Mononuclear cell (primary cell): Measurements from ENCODE around the gene TBC1D30. TPM values are rescaled to one million over a fixed set of nuclear protein-coding genes. Genes with fewer than 3 reads are reported as not detected.

Source experiments
- H3K27me3 ChIP-seq: 2 replicates; pipeline ENCODE4 v1.6.0; 2011; ENCODE audit warnings: low read length, control low read depth; ENCODE audit not compliant: insufficient read depth
- H3K4me1 ChIP-seq: 2 replicates; pipeline ENCODE4 v1.5.1; 2011; ENCODE audit warnings: mild to moderate bottlenecking, low read length, control low read depth; ENCODE audit not compliant: insufficient read depth
- H3K4me3 ChIP-seq: 2 replicates; pipeline ENCODE4 v1.5.1; 2011; ENCODE audit warnings: mild to moderate bottlenecking, low read length, moderate library complexity
- H3K9me3 ChIP-seq: 2 replicates; pipeline ENCODE4 v1.5.1; 2011; ENCODE audit warnings: low read depth, mild to moderate bottlenecking, control low read depth, low read length
- total RNA-seq: library from RNA; depleted of rRNA; stranded (reverse); fragments of >200 nt; gene quantifications from one replicate; pipeline ENCODE4 v1.2.3, GENCODE V29; 2012

The TBC1D30 gene
- total RNA-seq, 1 donor = 2.4 TPM

DNA sequence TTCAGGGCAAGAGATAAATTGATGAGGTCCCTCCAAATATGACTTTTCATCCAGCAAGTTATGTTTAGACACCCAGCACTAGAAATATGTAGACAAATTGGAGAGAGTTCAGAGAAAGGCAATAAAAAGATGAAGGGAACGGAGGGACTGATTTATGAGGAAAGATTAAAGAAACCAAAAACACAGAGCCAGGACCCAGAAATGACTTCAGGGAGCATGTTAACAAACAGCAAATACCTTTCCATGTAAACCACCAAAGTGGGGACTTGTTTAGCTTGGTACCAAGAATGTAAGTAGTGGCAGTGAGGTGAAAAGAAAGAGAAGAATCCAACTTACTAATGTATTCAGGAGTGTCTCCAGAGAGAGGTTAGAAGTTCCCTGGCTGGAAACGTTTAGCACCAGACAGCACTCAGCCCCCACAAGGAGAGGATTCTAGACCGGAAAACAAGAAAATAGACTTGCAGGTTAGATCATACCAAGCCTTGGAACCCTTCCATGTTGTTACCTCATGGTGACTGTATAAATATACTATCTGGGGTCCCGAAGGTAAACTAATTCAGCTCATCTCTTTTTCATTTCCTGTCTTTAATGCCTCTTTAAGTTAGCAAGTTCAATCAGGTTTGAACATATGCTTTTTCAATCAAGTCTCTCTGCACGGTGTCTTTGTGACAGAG, 79.2 kb downstream of the TBC1D30 start:
- H3K9me3 ChIP-seq = no peaks in the 10 kb centered on the region
- no peaks in the 10 kb centered on the region for H3K4me1 ChIP-seq
- no peak overlapping the region for H3K4me3 ChIP-seq
- peaks cover 2% of the 10 kb centered on the region for H3K27me3 ChIP-seq

DNA sequence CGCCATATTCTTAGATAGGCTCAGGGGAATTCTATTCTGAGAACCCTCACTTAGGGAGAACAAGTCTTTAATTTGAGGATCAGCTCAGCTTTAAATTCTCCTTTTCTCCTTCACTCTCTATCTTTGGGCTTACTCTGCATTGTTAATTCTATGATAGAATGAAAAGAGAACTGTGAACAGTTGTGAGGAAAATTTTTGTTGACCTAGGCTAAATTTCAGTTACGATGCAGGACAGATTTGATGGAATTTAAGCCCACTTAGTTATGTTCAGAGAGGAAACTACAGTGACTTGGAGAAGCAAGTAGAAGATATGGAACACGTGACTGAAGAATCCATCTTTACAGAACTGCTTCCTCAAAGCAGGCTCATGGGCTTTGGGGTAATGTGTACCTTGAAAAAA, 82.7 kb downstream of the TBC1D30 start:
- H3K27me3 ChIP-seq = peaks cover 5% of the 10 kb centered on the region
- no peaks in the 10 kb centered on the region for H3K4me1 ChIP-seq
- H3K4me3 ChIP-seq = no peak overlapping the region
- no peaks in the 10 kb centered on the region for H3K9me3 ChIP-seq

DNA sequence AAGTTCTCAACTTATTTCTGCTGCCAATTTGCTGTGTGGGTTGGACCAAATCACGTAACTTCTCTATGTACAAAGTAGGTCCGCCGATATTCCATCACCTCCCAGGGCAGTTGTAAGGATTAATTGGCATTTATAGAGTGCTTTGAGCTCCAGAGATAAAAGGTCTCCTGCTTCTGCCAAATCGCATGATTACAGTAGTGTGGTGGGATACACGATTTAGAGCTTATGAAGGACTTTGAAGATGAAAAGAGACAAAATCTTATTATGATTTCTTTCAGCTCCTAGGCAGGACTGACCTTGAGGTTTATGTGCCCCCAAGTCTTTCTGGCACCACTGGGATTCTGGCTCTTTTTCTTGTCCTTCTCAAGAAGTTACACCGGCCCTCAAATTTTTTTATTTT, 84.7 kb downstream of the TBC1D30 start:
- Histone ChIP-seq H3K9me3 (no peaks in the 10 kb centered on the region), H3K27me3 (peaks cover 10% of the 10 kb centered on the region), H3K4me1 (no peaks in the 10 kb centered on the region), H3K4me3 (no peak overlapping the region)

DNA sequence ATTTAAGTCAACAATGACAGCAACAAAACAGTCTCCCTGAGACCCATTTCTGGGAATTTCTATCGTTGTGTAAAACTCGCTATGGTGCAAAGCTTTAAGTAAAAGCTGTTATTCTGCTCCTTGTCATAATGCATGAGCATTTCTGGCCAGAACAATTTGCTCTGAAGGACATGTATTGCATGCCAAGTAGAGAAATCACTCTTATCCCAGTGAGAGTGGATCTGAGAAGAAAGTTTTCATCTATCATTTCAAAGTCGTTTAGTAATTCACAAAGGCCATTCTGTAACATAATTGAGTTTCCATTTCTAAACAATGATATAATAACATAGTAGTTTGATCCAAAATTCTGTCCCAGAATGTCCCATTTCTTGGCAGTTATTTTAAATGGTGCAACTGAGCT, 86.6 kb downstream of the TBC1D30 start:
- Histone ChIP-seq H3K4me1 (no peaks in the 10 kb centered on the region), H3K27me3 (peaks cover 15% of the 10 kb centered on the region), H3K9me3 (no peaks in the 10 kb centered on the region), H3K4me3 (no peak overlapping the region)

DNA sequence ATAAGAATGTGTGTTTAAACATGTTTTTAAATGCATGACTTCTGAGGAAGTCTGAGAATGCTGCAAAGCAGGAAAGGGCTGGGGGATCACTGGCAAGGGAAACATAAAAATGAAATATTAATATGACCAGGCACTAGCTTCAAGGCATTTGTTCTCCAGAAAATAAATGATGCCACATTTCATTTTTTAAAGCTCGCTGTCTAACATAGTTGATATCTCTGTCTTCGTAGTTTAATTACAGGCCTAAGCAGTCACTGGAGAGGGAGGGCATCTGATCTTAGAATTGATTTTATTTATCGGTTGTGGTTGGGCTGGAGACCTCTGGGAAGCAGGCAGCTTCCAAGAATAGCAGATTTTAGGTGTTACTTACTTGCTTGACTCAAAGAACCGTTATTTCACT, 87.5 kb downstream of the TBC1D30 start:
- peaks cover 19% of the 10 kb centered on the region for H3K27me3 ChIP-seq
- H3K9me3 ChIP-seq = no peaks in the 10 kb centered on the region
- no peak overlapping the region for H3K4me3 ChIP-seq
- no peaks in the 10 kb centered on the region for H3K4me1 ChIP-seq

DNA sequence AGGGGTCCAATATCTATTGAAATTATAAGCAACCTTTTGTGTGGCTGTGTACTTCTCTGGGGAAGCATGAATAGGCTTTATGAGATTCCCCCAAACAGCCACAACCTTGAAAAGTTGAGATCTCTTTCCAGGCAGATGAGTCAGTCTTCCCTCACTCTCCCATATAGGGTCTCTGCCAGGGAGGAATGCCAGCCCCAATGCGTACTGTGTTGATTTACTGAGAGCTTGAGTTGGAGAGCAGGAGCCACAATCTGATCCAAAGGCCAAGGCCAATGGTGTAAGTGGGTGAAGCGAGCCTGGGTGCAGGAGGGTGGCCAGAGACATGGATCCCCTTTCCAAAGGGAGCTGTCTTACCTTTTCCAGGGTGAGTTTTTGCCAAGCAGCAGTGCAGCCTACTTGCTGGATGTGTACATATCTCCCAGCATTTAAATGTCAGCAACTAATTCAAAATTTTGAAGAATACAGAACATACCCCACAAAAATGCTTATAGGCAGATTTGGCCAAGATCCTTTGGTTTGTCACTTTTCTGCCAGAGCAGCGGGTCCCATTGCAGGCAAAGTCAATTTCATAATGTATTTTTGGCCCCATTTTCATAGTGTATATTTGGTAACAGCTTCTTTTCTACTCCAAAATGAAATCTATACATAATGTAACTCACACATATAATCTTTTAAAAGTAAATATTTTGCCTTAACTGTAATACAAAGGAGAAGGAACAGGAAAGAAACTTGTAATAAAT, 88.2 kb downstream of the TBC1D30 start:
- Histone ChIP-seq H3K4me3 (no peak overlapping the region), H3K4me1 (no peaks in the 10 kb centered on the region), H3K9me3 (no peaks in the 10 kb centered on the region), H3K27me3 (peaks cover 19% of the 10 kb centered on the region)

DNA sequence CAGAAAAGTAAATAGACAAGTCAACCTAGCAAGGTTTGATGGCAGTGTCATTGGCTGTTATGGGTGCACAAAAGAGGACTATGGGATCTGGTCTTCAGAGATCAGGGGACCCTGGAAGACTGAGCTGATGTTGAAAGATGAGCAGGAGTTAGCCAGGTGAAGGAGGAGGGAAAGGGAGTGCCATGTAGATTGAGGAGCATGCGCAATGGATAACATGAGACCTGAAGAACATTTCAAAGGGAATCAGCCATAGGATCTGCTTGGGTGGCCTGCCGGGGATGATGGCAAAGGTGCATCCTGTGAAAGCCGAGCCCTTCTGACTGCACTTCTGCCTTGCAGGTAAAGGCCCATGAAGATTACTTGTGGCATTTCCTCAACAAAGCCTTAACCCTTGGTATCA, 90.8 kb downstream of the TBC1D30 start:
- no peaks in the 10 kb centered on the region for H3K9me3 ChIP-seq
- H3K4me1 ChIP-seq = no peaks in the 10 kb centered on the region
- peaks cover 21% of the 10 kb centered on the region for H3K27me3 ChIP-seq
- no peak overlapping the region for H3K4me3 ChIP-seq

DNA sequence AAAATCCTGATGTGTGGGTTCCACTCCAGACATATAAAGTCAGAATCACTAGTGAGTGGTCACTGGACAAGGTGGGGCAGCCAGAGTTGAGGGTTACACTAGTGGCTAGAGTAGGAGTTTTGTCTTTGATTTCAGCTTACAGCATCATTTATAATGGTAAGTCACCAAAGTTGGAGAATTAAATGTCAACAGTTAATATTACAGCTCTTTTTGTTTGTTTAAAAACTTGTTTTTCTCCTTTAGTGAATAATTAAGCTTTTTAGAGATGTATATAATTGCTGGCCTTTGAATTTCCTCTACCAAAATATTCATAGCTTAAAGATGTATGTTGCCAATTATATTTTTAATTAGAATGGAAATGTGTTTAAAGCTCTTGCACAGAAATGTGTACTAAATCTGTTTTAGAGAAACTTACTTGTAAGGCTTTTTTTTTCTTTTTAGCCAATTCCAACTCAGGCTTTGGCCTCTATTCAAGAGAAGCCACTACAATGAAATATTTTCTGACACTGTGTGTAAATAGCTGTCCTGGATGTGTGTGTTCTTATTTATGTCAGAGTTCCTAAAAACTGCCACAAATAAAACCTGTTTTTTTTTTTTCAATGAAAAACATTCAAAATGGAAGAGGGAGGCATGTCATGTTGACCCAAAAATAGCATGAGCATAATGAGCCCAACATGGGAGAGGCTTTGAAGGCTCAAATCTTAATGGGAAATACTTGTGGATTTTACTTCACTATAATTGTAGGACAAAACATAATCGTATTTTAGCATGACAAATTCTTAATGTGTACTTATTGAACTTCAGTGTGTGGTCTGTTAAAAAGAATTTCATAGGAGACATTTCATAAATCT, 92.2 kb downstream of the TBC1D30 start:
- Histone ChIP-seq H3K4me1 (no peaks in the 10 kb centered on the region), H3K4me3 (no peak overlapping the region), H3K27me3 (peaks cover 21% of the 10 kb centered on the region), H3K9me3 (no peaks in the 10 kb centered on the region)

DNA sequence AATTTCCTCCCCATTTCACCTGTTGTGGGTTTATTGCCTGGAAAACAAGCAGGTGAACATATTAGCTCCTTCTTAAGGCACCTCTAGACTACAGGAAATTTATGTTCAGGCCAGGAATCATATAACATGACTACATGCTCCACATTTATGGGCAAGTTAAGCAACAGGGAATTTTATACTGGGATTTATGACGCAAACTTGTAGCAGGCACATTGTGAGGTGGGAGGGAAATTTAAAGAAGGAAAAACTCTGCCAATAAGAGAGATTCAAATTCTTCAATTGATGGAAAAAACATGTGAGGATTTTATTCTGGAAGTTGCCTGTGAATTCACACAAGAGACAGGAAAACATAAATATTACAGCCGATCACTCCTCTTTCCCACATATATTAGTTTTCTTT, 93.9 kb downstream of the TBC1D30 start:
- Histone ChIP-seq H3K4me3 (no peak overlapping the region), H3K27me3 (peaks cover 19% of the 10 kb centered on the region), H3K9me3 (no peaks in the 10 kb centered on the region), H3K4me1 (no peaks in the 10 kb centered on the region)

DNA sequence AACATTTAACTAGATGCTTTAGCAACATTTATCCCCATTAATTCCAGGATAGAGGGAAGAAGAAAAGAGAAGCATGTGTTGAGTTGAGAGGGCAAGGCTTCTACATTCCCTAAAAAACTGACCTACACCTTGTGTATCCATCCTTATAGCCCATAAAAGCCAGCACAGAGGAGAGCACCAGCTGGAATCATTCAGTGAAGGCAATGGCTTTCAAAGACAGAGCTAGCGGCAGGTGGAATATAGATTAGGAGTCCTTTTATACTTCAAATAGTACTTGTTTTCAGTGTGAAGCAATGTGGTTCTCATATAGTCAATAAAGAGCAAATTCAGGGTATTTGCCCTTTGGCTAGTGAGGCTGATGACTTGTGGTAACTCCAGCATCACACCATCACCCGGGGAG, 94.4 kb downstream of the TBC1D30 start:
- no peaks in the 10 kb centered on the region for H3K9me3 ChIP-seq
- H3K27me3 ChIP-seq = peaks cover 18% of the 10 kb centered on the region
- H3K4me3 ChIP-seq = no peak overlapping the region
- H3K4me1 ChIP-seq = no peaks in the 10 kb centered on the region

DNA sequence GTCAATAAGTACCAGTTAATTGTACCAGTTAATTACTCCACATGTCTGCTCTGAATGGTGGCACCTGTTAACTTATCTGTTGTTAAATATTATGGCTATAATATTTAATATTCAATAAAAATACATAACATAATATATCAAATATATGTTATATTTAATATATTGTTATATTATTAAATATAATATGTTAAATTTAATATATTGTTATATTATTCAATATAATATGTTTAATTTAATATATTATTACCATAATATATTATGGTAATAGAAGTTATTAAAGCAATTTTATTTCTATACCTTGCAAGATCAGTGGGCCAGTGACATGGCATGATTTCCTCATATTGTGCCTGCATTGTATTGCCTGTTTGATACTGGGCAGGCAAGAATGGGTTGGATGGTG, 98.4 kb downstream of the TBC1D30 start:
- peaks cover 10% of the 10 kb centered on the region for H3K27me3 ChIP-seq
- H3K4me3 ChIP-seq = no peak overlapping the region
- no peaks in the 10 kb centered on the region for H3K9me3 ChIP-seq
- H3K4me1 ChIP-seq = no peaks in the 10 kb centered on the region

DNA sequence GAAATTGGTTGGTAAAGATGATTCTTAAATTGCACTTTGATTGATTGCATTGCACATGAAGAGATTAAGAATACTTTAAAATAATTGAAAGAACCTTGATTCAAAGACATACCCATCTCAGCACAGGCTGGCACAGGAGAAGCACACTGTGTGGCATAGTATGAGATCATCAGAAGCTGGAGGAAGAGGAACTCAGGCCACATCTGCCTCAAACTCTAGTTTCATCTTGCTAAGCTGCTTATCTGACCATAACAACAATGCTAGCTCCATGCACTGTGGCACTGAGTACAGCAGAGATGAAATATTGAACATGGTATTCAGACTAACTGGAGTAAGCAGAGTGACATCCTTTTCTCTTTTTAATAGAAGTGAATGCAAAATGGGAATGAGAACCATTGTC, 99.1 kb downstream of the TBC1D30 start:
- Histone ChIP-seq H3K9me3 (no peaks in the 10 kb centered on the region), H3K4me1 (no peaks in the 10 kb centered on the region), H3K27me3 (peaks cover 10% of the 10 kb centered on the region), H3K4me3 (no peak overlapping the region)
